ENCODE results near the gene GRIK4.

DNA sequence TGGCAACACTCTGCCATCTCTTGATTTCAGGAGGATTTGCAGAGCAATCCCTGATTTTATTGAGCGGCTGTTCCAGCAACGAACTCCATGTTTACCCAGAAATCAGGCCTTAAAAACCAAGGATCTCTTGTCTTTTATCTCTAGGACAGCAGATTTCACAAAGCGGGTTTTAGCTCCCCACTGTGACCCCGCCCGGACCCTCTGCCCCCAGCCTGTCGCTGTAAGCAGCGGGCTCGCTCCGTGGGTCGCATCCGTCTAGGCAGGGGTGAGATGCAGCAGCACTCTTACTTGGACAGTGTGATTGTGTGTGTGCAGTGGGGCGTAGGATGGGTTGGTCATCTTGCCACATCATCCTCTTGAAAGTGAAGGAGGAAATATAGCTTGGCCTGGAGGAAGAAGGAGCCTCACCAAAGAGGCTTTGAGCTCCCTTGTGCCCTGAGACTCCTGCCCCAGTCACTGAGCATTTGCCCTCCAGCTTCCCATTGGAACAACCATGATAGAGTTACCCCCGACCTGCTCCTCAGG, 323.2 kb downstream of the GRIK4 start:
- TF ChIP-seq CTCF (conservative IDR thresholded peaks at IDR 0.05; ENCODE audit: low read length) (no peak), EZH2phosphoT487 (IDR thresholded peaks at IDR 0.05; ENCODE audit: borderline replicate concordance, low read depth, low read length) (no peak)

Data from OCI-LY7 (cell line).